ENCODE data around the gene TFF2.

The TFF2 gene

DNA sequence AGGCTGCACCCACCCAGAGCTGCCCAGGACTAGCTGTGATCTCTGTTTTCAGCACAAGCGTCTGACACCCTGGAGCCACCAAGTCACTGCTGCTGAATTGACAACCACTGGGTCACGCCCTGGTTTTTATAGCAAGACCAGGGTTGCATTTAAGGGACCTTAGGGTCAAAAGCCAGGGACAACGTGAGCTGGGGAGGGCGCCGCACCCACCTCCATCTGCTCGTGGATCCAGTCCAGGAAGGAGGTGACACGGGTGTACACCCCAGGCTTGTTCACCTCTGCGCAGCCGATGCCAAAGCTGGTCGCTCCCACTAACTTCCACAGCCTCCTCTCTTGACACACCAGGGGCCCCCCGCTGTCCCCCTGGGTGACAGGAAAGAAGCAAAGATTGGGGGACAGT is 24.7 kb upstream of the TFF2 start:
- Mint-ChIP-seq H3K4me1 (peaks cover 8% of the 10 kb centered on the region), H3K27ac (no peak overlapping the region), H3K9me3 (no peaks in the 10 kb centered on the region), H3K36me3 (no peaks in the 10 kb centered on the region), H3K4me3 (no peak overlapping the region), H3K27me3 (no peaks in the 10 kb centered on the region)

DNA sequence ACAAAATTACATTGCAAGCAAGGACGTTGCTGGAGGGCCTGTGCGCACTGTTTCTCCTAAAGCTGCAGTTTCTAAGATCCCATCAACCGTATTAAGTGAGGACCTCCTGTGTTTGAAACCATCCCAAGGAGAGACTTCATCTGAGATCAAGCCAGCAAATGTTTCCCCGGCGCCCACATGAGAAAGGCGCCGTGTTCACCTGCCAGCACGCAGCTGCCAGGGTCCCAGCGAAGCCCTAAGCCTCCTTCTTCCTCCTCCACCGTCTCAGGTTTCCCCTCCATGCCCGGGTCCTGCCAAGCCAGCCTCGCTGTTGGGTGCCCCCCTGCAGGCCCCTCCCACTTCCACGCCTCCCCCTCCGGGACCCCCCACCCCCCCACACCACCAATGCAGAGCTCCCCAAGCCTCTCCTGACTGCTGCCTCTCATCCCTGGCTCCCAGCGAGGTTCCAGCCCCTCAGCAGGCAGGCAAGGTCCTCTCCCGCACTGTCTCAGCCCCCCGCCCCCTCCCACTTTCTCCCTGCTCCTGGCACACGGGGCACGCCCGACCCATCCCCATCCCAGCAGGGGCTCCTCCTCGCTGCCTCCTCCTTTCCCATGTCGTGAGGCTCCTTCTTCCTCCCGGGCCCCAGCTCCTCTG is 24.2 kb upstream of the TFF2 start:
- no peak overlapping the region for H3K4me3 Mint-ChIP-seq
- no peaks in the 10 kb centered on the region for H3K27me3 Mint-ChIP-seq
- H3K9me3 Mint-ChIP-seq = no peaks in the 10 kb centered on the region
- no peaks in the 10 kb centered on the region for H3K36me3 Mint-ChIP-seq
- peaks cover 8% of the 10 kb centered on the region for H3K4me1 Mint-ChIP-seq
- H3K27ac Mint-ChIP-seq = no peak overlapping the region

GRCh38 chr21:42374457-42374856 is 23.7 kb upstream of the TFF2 start:
- Mint-ChIP-seq H3K4me3 (no peak overlapping the region), H3K36me3 (no peaks in the 10 kb centered on the region), H3K27me3 (no peaks in the 10 kb centered on the region), H3K4me1 (peaks cover 8% of the 10 kb centered on the region), H3K9me3 (no peaks in the 10 kb centered on the region), H3K27ac (no peak overlapping the region)

GRCh38 chr21:42373908-42374455 is 23.2 kb upstream of the TFF2 start:
- Mint-ChIP-seq H3K27me3 (no peaks in the 10 kb centered on the region), H3K9me3 (no peaks in the 10 kb centered on the region), H3K4me1 (peaks cover 8% of the 10 kb centered on the region), H3K4me3 (no peak overlapping the region), H3K36me3 (no peaks in the 10 kb centered on the region), H3K27ac (no peak overlapping the region)

DNA sequence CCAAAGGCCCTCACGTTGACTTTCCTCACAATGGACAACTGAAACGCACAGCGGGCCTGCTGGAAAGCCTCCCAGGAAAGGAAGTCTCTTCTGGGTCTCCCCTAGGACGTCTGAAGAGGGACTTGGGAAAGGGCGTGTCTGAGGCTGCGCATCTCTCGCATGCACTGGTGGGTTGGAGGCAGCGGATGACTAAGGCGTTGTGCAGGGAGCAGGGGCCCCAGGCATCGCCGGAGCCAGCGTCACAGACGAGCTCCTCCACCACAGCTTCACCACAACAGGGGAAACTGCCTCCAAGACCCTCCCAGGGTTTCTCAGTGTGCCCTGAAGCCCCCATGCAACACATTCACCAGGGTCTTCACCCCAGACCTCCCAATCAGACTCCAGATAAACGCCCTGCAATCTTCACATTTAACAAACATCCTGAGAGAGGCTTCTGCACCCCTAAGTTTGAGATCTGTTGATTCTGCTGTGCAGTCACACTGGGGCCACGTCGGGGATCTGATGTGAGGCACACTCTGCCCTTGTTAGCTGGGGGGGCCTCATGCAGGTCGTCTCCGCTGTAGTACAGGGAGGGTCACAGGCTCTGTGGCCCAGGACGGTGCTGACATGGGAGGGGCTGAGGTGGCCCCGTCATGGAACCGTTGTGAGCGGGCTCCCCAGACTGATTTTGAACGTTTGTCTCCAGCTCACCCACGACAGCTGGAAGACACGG is 22.6 kb upstream of the TFF2 start:
- H3K27me3 Mint-ChIP-seq = no peaks in the 10 kb centered on the region
- no peak overlapping the region for H3K4me3 Mint-ChIP-seq
- no peaks in the 10 kb centered on the region for H3K36me3 Mint-ChIP-seq
- no peak overlapping the region for H3K27ac Mint-ChIP-seq
- H3K4me1 Mint-ChIP-seq = peaks cover 8% of the 10 kb centered on the region
- no peaks in the 10 kb centered on the region for H3K9me3 Mint-ChIP-seq

GRCh38 chr21:42370894-42371654 is 20.3 kb upstream of the TFF2 start:
- no peaks in the 10 kb centered on the region for H3K27me3 Mint-ChIP-seq
- H3K9me3 Mint-ChIP-seq = no peaks in the 10 kb centered on the region
- no peak overlapping the region for H3K4me3 Mint-ChIP-seq
- peak overlapping the region; percentile 31 for H3K27ac Mint-ChIP-seq
- H3K4me1 Mint-ChIP-seq = peaks cover 8% of the 10 kb centered on the region
- H3K36me3 Mint-ChIP-seq = no peaks in the 10 kb centered on the region

DNA sequence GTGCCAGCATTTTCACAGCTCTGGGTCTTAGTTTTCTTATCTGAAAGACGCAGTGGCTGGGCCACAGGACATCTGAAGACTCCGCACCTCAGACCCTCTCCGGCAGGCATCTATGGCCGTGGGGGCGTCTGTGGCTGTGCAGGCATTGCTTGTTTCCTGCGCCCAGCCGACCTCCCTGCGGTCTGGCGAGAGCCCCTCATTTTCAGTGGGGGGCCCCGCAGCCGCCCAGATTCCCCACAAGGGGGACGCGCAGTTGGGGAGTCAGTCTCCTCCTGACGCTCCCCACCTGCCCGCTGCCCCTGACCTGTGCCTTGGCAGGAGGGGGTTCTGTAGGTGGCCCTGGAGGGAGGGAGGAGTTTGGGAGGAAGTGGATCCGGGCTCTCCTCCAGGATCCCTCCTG is 19.0 kb upstream of the TFF2 start:
- Mint-ChIP-seq H3K27me3 (no peaks in the 10 kb centered on the region), H3K4me1 (peaks cover 8% of the 10 kb centered on the region), H3K36me3 (no peaks in the 10 kb centered on the region), H3K4me3 (no peak overlapping the region), H3K9me3 (no peaks in the 10 kb centered on the region), H3K27ac (no peak overlapping the region)

DNA sequence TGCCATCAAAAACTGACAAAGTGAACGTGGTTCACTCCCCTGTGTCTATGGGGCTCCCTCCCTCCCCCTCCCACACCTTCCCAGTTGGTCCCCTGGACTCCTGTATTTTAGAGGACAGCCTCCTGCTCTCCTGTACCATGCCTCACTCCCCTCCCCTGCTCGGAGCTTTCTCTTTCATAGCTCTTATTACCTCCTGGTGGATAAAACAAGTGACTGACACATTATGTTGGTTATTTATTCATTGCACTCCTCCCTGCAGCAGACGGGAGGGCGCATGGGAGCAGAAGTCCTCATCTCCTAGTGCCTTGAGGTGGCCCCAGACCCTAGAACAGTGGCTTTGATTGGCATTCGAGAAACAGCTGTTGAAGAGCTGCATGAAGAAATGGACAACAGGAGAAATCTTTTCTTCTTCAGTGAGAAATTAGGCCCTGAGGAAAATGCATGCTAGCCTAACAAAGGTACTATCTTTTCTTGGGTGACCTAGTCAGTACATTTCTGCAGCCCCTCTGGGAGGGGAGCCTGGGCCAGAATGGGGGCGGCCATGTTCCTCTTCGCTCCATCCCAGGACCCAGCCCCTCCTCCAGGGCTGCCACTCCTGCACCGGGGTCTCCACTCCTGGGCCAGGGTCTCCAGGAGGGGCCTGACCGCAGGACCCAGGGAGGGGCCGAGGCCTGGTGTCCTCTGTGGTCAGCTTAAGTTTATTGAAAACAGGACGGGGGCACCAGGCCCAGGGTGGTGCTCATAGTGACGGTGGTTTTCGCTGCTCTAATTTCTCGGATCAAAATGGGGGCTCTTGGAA is 16.8 kb upstream of the TFF2 start:
- Mint-ChIP-seq H3K36me3 (no peaks in the 10 kb centered on the region), H3K4me3 (no peak overlapping the region), H3K27me3 (no peaks in the 10 kb centered on the region), H3K9me3 (no peaks in the 10 kb centered on the region), H3K27ac (no peak overlapping the region), H3K4me1 (peaks cover 3% of the 10 kb centered on the region)

- no peak within 1 kb of the TSS for H3K4me3 Mint-ChIP-seq
- no peaks in the 10 kb centered on the region for H3K27me3 Mint-ChIP-seq
- H3K9me3 Mint-ChIP-seq = no peaks in the 10 kb centered on the region
- peaks cover 3% of the 10 kb centered on the region for H3K4me1 Mint-ChIP-seq
- no peaks in the 10 kb centered on the region for H3K36me3 Mint-ChIP-seq
- H3K27ac Mint-ChIP-seq = no peak within 1 kb of the TSS
Measured at GRCh38 chr21:42366292-42367010, 15.7 kb upstream of the TFF2 start, which contains the start of gene TFF1. TFF1 (minus strand) TSS chr21:42366535; CDS start chr21:42366495, 40 bp downstream.

- peaks cover 3% of the 10 kb centered on the region for H3K4me1 Mint-ChIP-seq
- no peak overlapping the region for H3K4me3 Mint-ChIP-seq
- no peak overlapping the region for H3K27ac Mint-ChIP-seq
Measured at GRCh38 chr21:42365770-42366169, 15.0 kb upstream of the TFF2 start.

DNA sequence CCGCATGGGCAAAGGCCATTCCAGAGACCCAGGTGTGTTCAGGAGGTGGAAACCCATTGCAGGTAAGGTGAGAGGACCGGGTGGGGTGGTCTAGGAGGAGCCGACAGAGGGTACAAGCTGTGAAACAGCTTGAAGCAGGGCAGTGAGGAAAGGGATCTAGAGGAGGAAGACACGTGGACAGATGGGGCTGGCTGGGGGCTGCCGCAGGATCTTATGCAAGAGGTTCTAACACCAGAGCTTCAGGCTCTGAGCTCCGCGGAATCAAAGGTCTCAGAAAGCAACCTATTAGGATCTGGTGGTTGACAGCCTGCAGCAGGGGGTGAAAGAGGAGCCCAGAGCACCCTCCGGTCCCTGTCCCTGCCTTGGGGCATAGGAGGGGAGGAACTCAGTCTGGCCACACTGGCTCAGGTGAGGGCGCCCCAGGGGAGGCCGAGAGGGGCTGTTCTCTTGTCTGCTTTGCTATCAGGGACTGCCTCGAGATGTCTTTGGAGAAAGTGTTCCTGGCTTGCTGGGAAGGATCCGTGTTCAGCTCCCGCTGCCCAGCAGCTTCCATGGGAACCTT is 13.6 kb upstream of the TFF2 start:
- Mint-ChIP-seq H3K4me1 (peaks cover 3% of the 10 kb centered on the region), H3K9me3 (no peaks in the 10 kb centered on the region), H3K27ac (no peak overlapping the region), H3K4me3 (no peak overlapping the region), H3K27me3 (no peaks in the 10 kb centered on the region), H3K36me3 (no peaks in the 10 kb centered on the region)

More at GRCh38 chr21:42365770-42366169, 15.0 kb upstream of the TFF2 start:
- Mint-ChIP-seq H3K27me3 (no peaks in the 10 kb centered on the region), H3K9me3 (no peaks in the 10 kb centered on the region), H3K36me3 (no peaks in the 10 kb centered on the region)

DNA sequence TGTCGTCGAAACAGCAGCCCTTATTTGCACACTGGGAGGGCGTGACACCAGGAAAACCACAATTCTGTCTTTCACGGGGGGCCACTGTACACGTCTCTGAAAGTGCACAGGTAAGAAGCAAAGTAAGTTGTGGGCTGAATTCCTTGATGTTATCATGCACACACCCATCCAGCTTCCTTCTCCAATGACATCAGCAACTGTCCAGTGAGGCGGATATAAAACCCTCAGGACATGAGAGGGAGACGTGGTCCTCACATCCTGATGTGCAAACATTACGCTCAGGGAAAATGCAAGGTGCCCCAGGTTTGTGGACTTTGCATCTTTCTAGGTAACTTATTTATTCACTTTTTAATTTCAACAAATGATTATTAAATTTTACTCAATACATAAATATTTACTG is 12.5 kb upstream of the TFF2 start:
- Mint-ChIP-seq H3K4me1 (peaks cover 3% of the 10 kb centered on the region), H3K27me3 (no peaks in the 10 kb centered on the region), H3K27ac (no peak overlapping the region), H3K4me3 (no peak overlapping the region), H3K9me3 (no peaks in the 10 kb centered on the region), H3K36me3 (no peaks in the 10 kb centered on the region)

DNA sequence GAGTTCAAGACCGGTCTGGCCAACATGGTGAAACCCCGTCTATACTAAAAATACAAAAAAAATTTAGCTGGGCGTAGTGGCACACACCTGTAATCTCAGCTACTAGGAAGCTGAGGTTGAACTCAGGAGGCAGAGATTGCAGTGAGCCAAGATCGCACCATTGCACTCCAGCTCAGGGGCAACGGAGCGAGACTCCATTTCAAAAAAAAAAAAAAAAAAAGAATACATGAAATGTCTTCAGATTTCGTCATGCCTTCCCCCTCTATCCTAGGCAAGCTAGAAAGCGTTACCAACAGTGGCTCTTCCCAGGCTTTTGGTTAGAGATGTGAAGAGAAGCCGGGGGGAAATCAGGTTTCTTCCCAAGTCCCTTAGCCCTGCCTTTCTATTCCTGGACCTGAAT is 11.9 kb upstream of the TFF2 start:
- Mint-ChIP-seq H3K36me3 (no peaks in the 10 kb centered on the region), H3K4me3 (no peak overlapping the region), H3K27ac (no peak overlapping the region), H3K4me1 (peaks cover 3% of the 10 kb centered on the region), H3K27me3 (no peaks in the 10 kb centered on the region), H3K9me3 (no peaks in the 10 kb centered on the region)

DNA sequence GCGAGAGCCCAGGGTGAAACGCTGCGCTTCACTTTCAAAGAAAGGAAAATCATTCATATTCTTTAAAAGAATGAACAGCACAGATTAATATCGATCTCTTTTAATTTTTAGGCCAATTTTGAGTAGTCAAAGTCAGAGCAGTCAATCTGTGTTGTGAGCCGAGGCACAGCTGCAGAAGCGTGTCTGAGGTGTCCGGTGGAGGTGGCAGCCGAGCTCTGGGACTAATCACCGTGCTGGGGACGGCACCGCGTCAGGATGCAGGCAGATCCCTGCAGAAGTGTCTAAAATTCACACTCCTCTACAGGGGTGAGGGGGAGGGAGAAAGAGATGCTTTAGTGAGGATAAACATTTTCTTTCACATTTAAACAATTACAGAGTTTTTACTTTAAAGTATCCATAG is 11.4 kb upstream of the TFF2 start:
- Mint-ChIP-seq H3K27ac (no peak overlapping the region), H3K27me3 (no peaks in the 10 kb centered on the region), H3K9me3 (no peaks in the 10 kb centered on the region)

More for the DNA sequence above, 11.4 kb upstream of the TFF2 start:
- H3K4me3 Mint-ChIP-seq = no peak overlapping the region
- no peaks in the 10 kb centered on the region for H3K36me3 Mint-ChIP-seq
- peaks cover 3% of the 10 kb centered on the region for H3K4me1 Mint-ChIP-seq
